Measurements from ENCODE around the gene MAP3K21.

MAP3K21 gene

DNA sequence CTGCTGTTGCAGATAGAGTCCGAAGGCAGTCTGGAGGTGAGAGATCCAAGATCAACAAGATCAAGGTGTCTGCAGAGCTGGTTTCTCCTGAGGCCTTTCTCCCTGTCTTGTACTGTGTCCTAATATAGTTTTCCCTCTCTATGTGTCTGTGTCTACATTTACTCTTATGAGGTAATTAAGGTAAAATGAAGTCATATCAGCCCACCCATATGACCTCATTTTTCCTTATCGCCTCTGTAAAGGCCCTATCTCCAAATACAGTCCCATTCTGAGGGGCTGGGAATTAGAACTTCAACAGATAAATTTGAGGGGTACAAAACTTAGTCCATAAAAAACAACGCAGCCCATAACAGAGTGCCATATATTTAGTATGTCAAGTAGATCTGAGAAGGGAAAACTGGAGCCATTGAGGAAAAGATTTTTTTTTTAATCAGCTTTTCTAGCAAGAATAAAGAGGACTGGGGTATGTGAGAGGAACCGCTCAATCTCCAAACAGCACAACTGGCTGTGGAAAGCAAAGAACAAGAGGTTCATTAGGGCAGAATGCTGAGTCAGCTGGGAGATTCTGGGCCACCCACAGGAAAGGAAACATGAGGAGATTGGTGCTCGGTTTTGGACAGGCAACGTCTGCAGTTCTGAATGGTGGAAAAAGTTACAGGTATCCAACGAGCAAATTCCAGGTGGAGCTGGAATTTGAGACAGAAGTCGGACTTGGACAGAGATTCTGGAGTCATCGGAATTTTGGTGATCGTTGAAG lies 65.7 kb downstream of the MAP3K21 start:
- TF ChIP-seq CSDC2 (CRISPR knock-in tag; IDR thresholded peaks at IDR 0.05) (no peak), BACH2 (CRISPR knock-in tag; IDR thresholded peaks at IDR 0.05; ENCODE audit: borderline replicate concordance) (no peak), RARB (CRISPR knock-in tag; IDR thresholded peaks at IDR 0.05) (no peak), ZNF70 (CRISPR knock-in tag; IDR thresholded peaks at IDR 0.05) (no peak)
- TF ChIP-seq, protein P1, sequence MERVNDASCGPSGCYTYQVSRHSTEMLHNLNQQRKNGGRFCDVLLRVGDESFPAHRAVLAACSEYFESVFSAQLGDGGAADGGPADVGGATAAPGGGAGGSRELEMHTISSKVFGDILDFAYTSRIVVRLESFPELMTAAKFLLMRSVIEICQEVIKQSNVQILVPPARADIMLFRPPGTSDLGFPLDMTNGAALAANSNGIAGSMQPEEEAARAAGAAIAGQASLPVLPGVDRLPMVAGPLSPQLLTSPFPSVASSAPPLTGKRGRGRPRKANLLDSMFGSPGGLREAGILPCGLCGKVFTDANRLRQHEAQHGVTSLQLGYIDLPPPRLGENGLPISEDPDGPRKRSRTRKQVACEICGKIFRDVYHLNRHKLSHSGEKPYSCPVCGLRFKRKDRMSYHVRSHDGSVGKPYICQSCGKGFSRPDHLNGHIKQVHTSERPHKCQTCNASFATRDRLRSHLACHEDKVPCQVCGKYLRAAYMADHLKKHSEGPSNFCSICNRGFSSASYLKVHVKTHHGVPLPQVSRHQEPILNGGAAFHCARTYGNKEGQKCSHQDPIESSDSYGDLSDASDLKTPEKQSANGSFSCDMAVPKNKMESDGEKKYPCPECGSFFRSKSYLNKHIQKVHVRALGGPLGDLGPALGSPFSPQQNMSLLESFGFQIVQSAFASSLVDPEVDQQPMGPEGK (CRISPR knock-in tag; IDR thresholded peaks at IDR 0.05; ENCODE audit: borderline replicate concordance): no peak
- TF ChIP-seq, protein P2, sequence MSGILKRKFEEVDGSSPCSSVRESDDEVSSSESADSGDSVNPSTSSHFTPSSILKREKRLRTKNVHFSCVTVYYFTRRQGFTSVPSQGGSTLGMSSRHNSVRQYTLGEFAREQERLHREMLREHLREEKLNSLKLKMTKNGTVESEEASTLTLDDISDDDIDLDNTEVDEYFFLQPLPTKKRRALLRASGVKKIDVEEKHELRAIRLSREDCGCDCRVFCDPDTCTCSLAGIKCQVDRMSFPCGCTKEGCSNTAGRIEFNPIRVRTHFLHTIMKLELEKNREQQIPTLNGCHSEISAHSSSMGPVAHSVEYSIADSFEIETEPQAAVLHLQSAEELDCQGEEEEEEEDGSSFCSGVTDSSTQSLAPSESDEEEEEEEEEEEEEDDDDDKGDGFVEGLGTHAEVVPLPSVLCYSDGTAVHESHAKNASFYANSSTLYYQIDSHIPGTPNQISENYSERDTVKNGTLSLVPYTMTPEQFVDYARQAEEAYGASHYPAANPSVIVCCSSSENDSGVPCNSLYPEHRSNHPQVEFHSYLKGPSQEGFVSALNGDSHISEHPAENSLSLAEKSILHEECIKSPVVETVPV (CRISPR knock-in tag; IDR thresholded peaks at IDR 0.05): no peak
- ATAC-seq: no peak

DNA sequence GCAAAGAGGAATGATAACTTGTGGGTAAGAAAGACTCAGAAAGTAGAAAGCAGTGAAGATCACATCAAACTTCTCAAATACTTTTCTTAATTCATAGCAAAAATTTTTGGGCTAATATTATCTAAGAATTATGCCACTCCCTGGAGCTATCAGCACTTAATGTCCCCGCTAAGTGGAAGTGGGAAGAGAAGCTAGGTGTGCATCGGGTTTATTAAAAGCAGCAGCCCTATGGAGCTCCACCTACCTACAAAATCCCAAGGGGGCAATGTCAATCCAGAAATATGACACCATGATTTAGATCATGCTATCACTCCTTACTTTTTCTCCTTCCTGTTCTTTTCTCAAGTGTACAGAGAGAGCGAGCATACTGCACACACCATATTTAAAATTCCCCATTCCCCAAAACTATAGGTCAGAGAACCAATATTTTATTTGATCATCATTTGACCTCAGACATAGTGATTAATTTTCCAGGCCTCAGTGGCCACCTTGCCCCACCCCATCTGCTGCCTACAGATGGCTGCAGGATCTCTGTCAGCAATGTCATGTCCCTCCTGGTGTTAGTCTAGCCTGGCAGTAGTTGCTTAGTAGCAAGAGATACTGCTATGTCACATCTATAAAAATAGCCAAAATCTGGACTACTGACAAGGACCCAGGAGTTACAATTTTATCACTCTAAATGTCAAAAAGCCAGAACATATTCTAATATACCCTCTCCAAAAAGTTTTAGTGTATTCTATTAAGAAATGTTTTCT lies 66.6 kb downstream of the MAP3K21 start:
- ATAC-seq: no peak
- no peak for TF ChIP-seq ESRRG (CRISPR knock-in tag; IDR thresholded peaks at IDR 0.05)
- no peak for TF ChIP-seq CSDC2 (CRISPR knock-in tag; IDR thresholded peaks at IDR 0.05)
- TF ChIP-seq PPARA (CRISPR knock-in tag; IDR thresholded peaks at IDR 0.05; ENCODE audit: borderline replicate concordance): no peak
- TF ChIP-seq, protein P3, sequence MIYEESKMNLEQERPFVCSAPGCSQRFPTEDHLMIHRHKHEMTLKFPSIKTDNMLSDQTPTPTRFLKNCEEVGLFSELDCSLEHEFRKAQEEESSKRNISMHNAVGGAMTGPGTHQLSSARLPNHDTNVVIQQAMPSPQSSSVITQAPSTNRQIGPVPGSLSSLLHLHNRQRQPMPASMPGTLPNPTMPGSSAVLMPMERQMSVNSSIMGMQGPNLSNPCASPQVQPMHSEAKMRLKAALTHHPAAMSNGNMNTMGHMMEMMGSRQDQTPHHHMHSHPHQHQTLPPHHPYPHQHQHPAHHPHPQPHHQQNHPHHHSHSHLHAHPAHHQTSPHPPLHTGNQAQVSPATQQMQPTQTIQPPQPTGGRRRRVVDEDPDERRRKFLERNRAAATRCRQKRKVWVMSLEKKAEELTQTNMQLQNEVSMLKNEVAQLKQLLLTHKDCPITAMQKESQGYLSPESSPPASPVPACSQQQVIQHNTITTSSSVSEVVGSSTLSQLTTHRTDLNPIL (CRISPR knock-in tag; IDR thresholded peaks at IDR 0.05; ENCODE audit: low read depth): no peak
- TF ChIP-seq ZNF70 (CRISPR knock-in tag; IDR thresholded peaks at IDR 0.05): no peak
- no peak for TF ChIP-seq TOX (CRISPR knock-in tag; IDR thresholded peaks at IDR 0.05; ENCODE audit: borderline replicate concordance)
- no peak for TF ChIP-seq BACH2 (CRISPR knock-in tag; IDR thresholded peaks at IDR 0.05; ENCODE audit: borderline replicate concordance)
- no peak for TF ChIP-seq OSR1 (CRISPR knock-in tag; IDR thresholded peaks at IDR 0.05)
- TF ChIP-seq, protein P4, sequence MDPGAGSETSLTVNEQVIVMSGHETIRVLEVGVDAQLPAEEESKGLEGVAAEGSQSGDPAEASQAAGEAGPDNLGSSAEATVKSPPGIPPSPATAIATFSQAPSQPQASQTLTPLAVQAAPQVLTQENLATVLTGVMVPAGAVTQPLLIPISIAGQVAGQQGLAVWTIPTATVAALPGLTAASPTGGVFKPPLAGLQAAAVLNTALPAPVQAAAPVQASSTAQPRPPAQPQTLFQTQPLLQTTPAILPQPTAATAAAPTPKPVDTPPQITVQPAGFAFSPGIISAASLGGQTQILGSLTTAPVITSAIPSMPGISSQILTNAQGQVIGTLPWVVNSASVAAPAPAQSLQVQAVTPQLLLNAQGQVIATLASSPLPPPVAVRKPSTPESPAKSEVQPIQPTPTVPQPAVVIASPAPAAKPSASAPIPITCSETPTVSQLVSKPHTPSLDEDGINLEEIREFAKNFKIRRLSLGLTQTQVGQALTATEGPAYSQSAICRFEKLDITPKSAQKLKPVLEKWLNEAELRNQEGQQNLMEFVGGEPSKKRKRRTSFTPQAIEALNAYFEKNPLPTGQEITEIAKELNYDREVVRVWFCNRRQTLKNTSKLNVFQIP (CRISPR knock-in tag; IDR thresholded peaks at IDR 0.05; ENCODE audit: borderline replicate concordance, low read depth): no peak

DNA sequence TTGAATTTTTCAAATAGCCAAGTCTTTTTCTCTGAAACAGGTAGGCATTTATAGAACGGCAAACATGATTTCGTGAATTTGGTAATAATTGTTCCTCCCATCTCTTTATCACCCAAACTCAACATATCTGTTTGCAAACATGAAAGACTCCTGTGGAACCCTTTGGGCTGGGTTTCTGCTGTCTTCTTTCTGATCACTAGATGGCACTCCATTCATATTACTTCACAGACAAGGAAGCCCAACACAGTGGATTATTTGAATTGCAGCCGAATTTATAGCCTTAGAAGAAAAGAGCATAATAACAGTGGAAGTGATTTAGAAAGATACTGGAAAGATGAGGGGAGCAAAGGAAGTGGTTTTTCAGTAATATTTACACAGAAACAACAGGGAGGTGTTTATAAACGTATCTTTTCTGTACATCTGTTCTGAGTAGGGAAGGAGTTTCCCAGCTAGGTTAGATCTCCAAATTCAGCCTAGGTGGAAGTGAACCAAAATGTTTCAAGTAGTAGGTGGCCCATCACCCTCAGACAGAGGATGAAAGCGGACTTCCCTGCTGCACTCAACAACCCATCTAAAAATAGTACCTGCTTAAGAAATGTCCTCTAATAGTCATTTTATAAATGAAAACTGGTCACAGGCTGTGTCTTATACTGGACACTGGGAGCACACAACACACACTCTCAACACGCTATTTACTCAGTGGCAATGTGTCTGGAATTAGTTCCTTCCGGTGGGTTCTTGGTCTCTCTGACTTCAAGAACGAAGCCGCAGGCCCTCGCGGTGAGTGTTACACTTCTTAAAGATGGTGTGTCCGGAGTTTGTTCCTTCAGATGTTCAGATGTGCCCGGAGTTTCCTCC lies 67.6 kb downstream of the MAP3K21 start:
- ATAC-seq: peak; percentile 98
- no peak for TF ChIP-seq ZNF565 (CRISPR knock-in tag; conservative IDR thresholded peaks at IDR 0.05; ENCODE audit: low read depth)
- TF ChIP-seq ARNTL (CRISPR knock-in tag; IDR thresholded peaks at IDR 0.05; ENCODE audit: borderline replicate concordance, low read depth): no peak
- no peak for TF ChIP-seq BACH2 (CRISPR knock-in tag; IDR thresholded peaks at IDR 0.05; ENCODE audit: borderline replicate concordance)
- TF ChIP-seq, protein P5, sequence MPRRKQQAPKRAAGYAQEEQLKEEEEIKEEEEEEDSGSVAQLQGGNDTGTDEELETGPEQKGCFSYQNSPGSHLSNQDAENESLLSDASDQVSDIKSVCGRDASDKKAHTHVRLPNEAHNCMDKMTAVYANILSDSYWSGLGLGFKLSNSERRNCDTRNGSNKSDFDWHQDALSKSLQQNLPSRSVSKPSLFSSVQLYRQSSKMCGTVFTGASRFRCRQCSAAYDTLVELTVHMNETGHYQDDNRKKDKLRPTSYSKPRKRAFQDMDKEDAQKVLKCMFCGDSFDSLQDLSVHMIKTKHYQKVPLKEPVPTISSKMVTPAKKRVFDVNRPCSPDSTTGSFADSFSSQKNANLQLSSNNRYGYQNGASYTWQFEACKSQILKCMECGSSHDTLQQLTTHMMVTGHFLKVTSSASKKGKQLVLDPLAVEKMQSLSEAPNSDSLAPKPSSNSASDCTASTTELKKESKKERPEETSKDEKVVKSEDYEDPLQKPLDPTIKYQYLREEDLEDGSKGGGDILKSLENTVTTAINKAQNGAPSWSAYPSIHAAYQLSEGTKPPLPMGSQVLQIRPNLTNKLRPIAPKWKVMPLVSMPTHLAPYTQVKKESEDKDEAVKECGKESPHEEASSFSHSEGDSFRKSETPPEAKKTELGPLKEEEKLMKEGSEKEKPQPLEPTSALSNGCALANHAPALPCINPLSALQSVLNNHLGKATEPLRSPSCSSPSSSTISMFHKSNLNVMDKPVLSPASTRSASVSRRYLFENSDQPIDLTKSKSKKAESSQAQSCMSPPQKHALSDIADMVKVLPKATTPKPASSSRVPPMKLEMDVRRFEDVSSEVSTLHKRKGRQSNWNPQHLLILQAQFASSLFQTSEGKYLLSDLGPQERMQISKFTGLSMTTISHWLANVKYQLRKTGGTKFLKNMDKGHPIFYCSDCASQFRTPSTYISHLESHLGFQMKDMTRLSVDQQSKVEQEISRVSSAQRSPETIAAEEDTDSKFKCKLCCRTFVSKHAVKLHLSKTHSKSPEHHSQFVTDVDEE (CRISPR knock-in tag; IDR thresholded peaks at IDR 0.05): no peak
- no peak for TF ChIP-seq OSR1 (CRISPR knock-in tag; IDR thresholded peaks at IDR 0.05)
- no peak for TF ChIP-seq PPARA (CRISPR knock-in tag; IDR thresholded peaks at IDR 0.05; ENCODE audit: borderline replicate concordance)

Data from SK-N-SH treated with all-trans-retinoic acid at 6 μM for 48 hours (cell line).